ENCODE measurements around the gene EVI5.

The EVI5 gene

GRCh38 chr1:92769856-92770255, 15.1 kb downstream of the EVI5 start:
- no peak for TF ChIP-seq CTCF (IDR thresholded peaks at IDR 0.05; ENCODE audit: insufficient read depth, low read length, missing control alignments)
- no peak overlapping the region for H3K4me3 ChIP-seq (ENCODE audit: low read depth, low read length)
- POLR2A ChIA-PET, result no interaction called here
- CTCF ChIA-PET, result interaction anchor here (1.3 kb wide), 1 partner anchor 20 kb away, joined by 3 read pairs; no protein-coding TSS in a partner anchor
- no peak for DNase-seq (ENCODE audit: low read depth, low spot score)

- CTCF ChIA-PET, result interaction anchor here (1.3 kb wide), 1 partner anchor 19 kb away, joined by 3 read pairs; no protein-coding TSS in a partner anchor
- no peak overlapping the region for H3K4me3 ChIP-seq (ENCODE audit: low read depth, low read length)
- POLR2A ChIA-PET, result no interaction called here
- no peak for DNase-seq (ENCODE audit: low read depth, low spot score)
- no peak for TF ChIP-seq CTCF (IDR thresholded peaks at IDR 0.05; ENCODE audit: insufficient read depth, low read length, missing control alignments)
These were observed 16.0 kb downstream of the EVI5 start for GRCh38 chr1:92768915-92769314.

DNA sequence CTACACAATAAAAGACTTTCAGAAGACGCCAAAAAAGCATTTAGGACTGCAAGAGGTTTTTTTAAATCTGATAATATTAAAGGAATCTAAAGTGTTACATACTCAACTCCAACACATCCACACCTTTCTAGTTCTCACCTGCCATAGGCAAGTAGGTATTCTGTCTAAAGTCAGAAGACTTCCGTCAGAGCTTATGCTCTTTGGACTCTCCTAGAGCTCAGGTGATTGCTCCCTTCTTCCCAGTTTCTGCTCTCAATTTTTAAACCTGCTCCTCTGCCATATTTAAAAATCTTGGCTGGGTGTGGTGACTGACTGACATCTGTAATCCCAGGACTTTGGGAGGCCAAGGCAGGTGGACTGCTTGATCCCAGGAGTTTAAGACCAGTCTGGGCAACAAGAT, 16.6 kb downstream of the EVI5 start:
- ChIA-PET CTCF (interaction anchor here (0.7 to 1.3 kb wide), 3 partner anchors 13 to 48 kb away, joined by 3 to 4 read pairs (median 3); no protein-coding TSS in a partner anchor), POLR2A (no interaction called here)
- no peak for DNase-seq (ENCODE audit: low read depth, low spot score)
- no peak for TF ChIP-seq CTCF (IDR thresholded peaks at IDR 0.05; ENCODE audit: insufficient read depth, low read length, missing control alignments)
- H3K4me3 ChIP-seq (ENCODE audit: low read depth, low read length), result no peak overlapping the region

DNA sequence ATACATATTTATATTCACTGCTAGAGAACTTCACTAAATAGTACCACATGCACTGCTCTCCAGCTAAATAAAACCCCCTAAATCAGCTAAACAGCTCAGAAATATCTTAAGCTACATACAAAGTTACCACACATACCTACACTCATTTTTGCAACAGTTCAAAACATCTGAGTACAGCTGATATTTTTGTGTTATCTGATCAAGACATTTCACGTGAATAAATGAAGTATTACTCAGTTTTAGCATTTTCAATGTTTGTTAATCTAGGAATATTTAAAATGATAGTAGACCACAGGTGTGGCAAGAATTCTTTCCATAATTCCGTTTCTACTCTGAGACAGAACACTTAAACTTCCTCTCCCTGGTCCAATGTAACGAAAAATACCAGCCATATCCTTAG, 20.8 kb downstream of the EVI5 start:
- ChIA-PET POLR2A (no interaction called here), CTCF (interaction anchor here (2.0 kb wide), 1 partner anchor 15 kb away, joined by 9 read pairs; no protein-coding TSS in a partner anchor)
- no peak for DNase-seq (ENCODE audit: low read depth, low spot score)
- no peak for TF ChIP-seq CTCF (IDR thresholded peaks at IDR 0.05; ENCODE audit: insufficient read depth, low read length, missing control alignments)
- H3K4me3 ChIP-seq (ENCODE audit: low read depth, low read length), result no peak overlapping the region

GRCh38 chr1:92762355-92762754, 22.6 kb downstream of the EVI5 start:
- H3K4me3 ChIP-seq (ENCODE audit: low read depth, low read length), result no peak overlapping the region
- ChIA-PET POLR2A (no interaction called here), CTCF (interaction anchor here (1.0 kb wide), 2 partner anchors 13 to 14 kb away, joined by 3 to 5 read pairs; no protein-coding TSS in a partner anchor)
- no peak for TF ChIP-seq CTCF (IDR thresholded peaks at IDR 0.05; ENCODE audit: insufficient read depth, low read length, missing control alignments)
- no peak for DNase-seq (ENCODE audit: low read depth, low spot score)

GRCh38 chr1:92759361-92759760, 25.5 kb downstream of the EVI5 start:
- DNase-seq (ENCODE audit: low read depth, low spot score), result no peak
- ChIA-PET POLR2A (no interaction called here), CTCF (interaction anchor here (0.6 to 4.1 kb wide), 4 partner anchors 10 to 234 kb away, joined by 3 to 23 read pairs (median 3); partner anchors contain the start of gene RPL5)
- no peak for TF ChIP-seq CTCF (IDR thresholded peaks at IDR 0.05; ENCODE audit: insufficient read depth, low read length, missing control alignments)
- H3K4me3 ChIP-seq (ENCODE audit: low read depth, low read length), result no peak overlapping the region
